Astrocyte (in vitro differentiated cells and primary cell): ENCODE measurements around the gene DELE1.

Experiments used
- EZH2 ChIP-seq: IDR thresholded peaks from 2 replicates; pipeline ENCODE4 v1.6.1; 2012; ENCODE audit warnings: mild to moderate bottlenecking, low read length, inconsistent platforms; ENCODE audit not compliant: insufficient read depth
- TF ChIP-seq, protein P1 (sequence below): IDR thresholded peaks from 2 replicates; pipeline ENCODE4 v1.5.1; 2011; ENCODE audit warnings: low read depth, mild to moderate bottlenecking, inconsistent platforms, low read length, moderate library complexity; ENCODE audit not compliant: insufficient read depth

DNA sequence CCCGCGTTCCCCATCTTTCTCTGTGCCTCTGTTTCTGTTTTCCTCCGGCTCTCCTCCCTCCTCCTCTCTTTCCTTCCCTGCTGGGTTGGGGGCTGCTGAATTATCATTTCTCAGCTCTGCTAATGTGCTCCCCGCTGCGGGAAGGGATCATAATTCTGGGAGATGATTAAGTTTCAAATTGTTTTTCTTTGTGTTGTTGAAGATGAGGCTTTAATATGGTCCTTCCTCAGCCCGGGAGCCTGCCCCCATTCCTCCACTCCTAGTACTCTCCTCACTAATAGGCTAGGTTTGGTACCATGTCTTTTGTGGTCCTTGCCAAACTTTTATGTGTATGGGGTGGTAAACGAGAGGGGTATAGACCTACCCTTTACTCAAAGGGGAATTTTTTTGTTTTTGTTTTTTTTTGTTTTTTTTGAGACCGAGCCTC is 39.8 kb upstream of the DELE1 start:
- TF ChIP-seq, protein P1, sequence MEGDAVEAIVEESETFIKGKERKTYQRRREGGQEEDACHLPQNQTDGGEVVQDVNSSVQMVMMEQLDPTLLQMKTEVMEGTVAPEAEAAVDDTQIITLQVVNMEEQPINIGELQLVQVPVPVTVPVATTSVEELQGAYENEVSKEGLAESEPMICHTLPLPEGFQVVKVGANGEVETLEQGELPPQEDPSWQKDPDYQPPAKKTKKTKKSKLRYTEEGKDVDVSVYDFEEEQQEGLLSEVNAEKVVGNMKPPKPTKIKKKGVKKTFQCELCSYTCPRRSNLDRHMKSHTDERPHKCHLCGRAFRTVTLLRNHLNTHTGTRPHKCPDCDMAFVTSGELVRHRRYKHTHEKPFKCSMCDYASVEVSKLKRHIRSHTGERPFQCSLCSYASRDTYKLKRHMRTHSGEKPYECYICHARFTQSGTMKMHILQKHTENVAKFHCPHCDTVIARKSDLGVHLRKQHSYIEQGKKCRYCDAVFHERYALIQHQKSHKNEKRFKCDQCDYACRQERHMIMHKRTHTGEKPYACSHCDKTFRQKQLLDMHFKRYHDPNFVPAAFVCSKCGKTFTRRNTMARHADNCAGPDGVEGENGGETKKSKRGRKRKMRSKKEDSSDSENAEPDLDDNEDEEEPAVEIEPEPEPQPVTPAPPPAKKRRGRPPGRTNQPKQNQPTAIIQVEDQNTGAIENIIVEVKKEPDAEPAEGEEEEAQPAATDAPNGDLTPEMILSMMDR: no peak
- no peak for TF ChIP-seq EZH2
